ENCODE results near the gene ACTN1.

Gene ACTN1

DNA sequence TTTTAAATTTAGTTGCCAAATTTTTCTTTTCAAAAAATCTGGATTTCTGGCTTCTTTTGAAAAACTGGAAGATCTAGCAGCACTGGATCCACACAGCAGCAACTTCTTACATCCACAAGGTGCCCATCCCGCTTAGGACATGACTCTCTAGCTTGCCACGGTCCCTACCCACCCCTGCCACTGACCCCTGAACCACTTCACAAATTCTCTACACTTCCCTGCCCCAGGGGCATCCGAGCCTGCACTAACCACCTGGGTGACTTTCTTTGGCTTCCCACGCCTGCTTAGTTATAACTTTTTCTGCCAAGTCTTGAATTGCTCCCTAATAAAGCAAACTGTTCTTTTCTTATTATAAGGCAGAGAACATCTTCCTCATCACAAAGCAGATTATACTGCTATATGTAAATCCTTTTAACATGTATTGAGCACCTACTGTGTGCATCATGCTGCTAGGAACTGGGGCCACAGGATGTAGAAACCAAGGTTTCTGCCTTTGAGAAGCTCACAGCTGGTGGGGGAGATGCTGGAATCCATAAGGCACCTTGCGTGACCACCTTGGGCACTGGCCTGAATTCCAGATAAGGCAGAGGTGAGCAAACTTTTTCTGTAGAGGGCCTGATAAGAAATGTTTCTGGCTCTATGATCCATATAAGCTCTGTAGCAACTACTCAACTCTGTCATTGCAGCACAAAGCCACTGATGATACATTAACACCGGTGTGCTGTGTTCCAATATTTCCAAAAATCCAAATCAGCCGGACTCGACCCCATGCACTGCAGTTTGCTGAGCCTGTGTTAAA lies 59.8 kb downstream of the ACTN1 start:
- no peaks in the 10 kb centered on the region for H3F3A ChIP-seq (ENCODE audit: insufficient read depth, low read length)
- no peaks in the 10 kb centered on the region for H3K36me3 ChIP-seq (ENCODE audit: insufficient read depth, low read length)
- H4K20me1 ChIP-seq (ENCODE audit: insufficient read depth, low read length), result no peaks in the 10 kb centered on the region
- no peaks in the 10 kb centered on the region for H3K4me1 ChIP-seq (ENCODE audit: insufficient read depth, low read length, severe bottlenecking)
- no peaks in the 10 kb centered on the region for H3K9me2 ChIP-seq (ENCODE audit: low read depth, low read length)
- H2AFZ ChIP-seq (ENCODE audit: low read length), result no peak overlapping the region
- no peak overlapping the region for H3K4me3 ChIP-seq (ENCODE audit: low read depth, low read length, poor library complexity, severe bottlenecking)
- H3K27ac ChIP-seq (ENCODE audit: low read depth, low read length, poor library complexity, severe bottlenecking), result no peak overlapping the region
- H3K4me2 ChIP-seq (ENCODE audit: low read length), result no peak overlapping the region
- no peak overlapping the region for H3K9ac ChIP-seq (ENCODE audit: low read length)
- H3K9me3 ChIP-seq (ENCODE audit: low read length), result no peaks in the 10 kb centered on the region; the same call in 1 of the 2 replicates
- H3K27me3 ChIP-seq (ENCODE audit: insufficient read depth, low read length), result 0 out of 2 replicates have a peak, but pooled peaks cover 3% of the 10 kb centered on the region
- H3K79me2 ChIP-seq (ENCODE audit: insufficient read depth, low read length), result no peaks in the 10 kb centered on the region
- TF ChIP-seq, protein P1, sequence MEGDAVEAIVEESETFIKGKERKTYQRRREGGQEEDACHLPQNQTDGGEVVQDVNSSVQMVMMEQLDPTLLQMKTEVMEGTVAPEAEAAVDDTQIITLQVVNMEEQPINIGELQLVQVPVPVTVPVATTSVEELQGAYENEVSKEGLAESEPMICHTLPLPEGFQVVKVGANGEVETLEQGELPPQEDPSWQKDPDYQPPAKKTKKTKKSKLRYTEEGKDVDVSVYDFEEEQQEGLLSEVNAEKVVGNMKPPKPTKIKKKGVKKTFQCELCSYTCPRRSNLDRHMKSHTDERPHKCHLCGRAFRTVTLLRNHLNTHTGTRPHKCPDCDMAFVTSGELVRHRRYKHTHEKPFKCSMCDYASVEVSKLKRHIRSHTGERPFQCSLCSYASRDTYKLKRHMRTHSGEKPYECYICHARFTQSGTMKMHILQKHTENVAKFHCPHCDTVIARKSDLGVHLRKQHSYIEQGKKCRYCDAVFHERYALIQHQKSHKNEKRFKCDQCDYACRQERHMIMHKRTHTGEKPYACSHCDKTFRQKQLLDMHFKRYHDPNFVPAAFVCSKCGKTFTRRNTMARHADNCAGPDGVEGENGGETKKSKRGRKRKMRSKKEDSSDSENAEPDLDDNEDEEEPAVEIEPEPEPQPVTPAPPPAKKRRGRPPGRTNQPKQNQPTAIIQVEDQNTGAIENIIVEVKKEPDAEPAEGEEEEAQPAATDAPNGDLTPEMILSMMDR (IDR thresholded peaks at IDR 0.05; ENCODE audit: low read length), result no peak
- no peak for TF ChIP-seq EZH2 (IDR thresholded peaks at IDR 0.05; ENCODE audit: borderline replicate concordance, low read length)

DNA sequence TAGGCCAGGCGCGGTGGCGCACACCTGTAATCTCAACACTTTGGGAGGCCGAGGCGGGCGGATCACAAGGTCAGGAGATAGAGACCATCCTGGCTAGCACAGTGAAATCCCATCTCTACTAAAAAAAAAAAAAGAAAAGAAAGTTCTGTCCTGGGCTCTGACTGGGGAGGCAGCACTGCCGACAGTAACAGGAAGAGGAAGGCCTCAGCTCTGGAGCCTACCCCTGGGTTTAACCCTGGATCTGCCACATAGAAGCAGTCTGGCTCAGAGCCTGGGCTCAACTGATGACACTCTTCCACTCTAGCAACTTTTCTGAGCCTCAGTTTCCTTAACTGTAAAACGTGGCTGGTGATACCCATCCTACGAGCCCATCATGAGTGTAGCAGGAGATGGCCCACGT lies 60.5 kb downstream of the ACTN1 start:
- Histone ChIP-seq H2AFZ (ENCODE audit: low read length) (no peak overlapping the region), H3K36me3 (ENCODE audit: insufficient read depth, low read length) (no peaks in the 10 kb centered on the region), H4K20me1 (ENCODE audit: insufficient read depth, low read length) (no peaks in the 10 kb centered on the region), H3K9me3 (ENCODE audit: low read length) (no peaks in the 10 kb centered on the region; the same call in 1 of the 2 replicates), H3K4me1 (ENCODE audit: insufficient read depth, low read length, severe bottlenecking) (no peaks in the 10 kb centered on the region), H3K4me2 (ENCODE audit: low read length) (no peak overlapping the region), H3K9ac (ENCODE audit: low read length) (no peak overlapping the region), H3K9me2 (ENCODE audit: low read depth, low read length) (no peaks in the 10 kb centered on the region), H3K27ac (ENCODE audit: low read depth, low read length, poor library complexity, severe bottlenecking) (no peak overlapping the region), H3K4me3 (ENCODE audit: low read depth, low read length, poor library complexity, severe bottlenecking) (no peak overlapping the region), H3K27me3 (ENCODE audit: insufficient read depth, low read length) (0 out of 2 replicates have a peak, but pooled peaks cover 3% of the 10 kb centered on the region), H3F3A (ENCODE audit: insufficient read depth, low read length) (no peaks in the 10 kb centered on the region), H3K79me2 (ENCODE audit: insufficient read depth, low read length) (no peaks in the 10 kb centered on the region)
- no peak for TF ChIP-seq EZH2 (IDR thresholded peaks at IDR 0.05; ENCODE audit: borderline replicate concordance, low read length)
- TF ChIP-seq, protein P1 (IDR thresholded peaks at IDR 0.05; ENCODE audit: low read length), result no peak

DNA sequence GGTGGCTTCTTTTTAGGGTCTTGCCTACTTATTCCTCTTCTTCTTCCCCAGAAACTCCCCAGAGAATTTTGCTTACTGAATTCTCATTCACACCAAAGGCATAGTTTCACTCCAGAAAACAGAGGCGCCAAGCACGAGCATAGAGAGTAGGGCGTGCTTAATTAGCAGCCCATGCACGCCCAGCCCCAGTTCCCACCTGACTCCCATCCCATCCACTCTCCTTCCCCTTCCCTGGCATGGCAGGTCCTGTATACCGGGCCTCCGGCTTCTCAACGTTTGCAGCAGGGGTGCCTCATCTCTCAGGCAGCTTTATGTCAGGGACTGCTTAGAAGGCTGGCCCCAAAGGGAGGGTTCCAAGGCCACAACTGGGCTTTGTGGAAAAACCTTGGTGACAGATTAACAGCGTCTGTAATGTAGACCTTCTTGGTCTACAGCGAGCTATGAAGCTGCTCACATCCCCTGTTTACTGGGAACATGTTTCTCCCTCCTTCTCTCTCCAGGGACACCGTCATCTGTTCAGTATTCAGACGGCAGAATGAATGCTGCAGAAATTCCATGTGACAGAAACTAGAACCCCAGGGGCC lies 62.7 kb downstream of the ACTN1 start:
- Histone ChIP-seq H3K4me1 (ENCODE audit: insufficient read depth, low read length, severe bottlenecking) (no peaks in the 10 kb centered on the region), H3K4me2 (ENCODE audit: low read length) (no peak overlapping the region), H4K20me1 (ENCODE audit: insufficient read depth, low read length) (no peaks in the 10 kb centered on the region), H3K27ac (ENCODE audit: low read depth, low read length, poor library complexity, severe bottlenecking) (no peak overlapping the region), H3K36me3 (ENCODE audit: insufficient read depth, low read length) (no peaks in the 10 kb centered on the region), H3K9me2 (ENCODE audit: low read depth, low read length) (no peaks in the 10 kb centered on the region), H2AFZ (ENCODE audit: low read length) (no peak overlapping the region), H3K9ac (ENCODE audit: low read length) (no peak overlapping the region), H3K27me3 (ENCODE audit: insufficient read depth, low read length) (no peaks in the 10 kb centered on the region), H3F3A (ENCODE audit: insufficient read depth, low read length) (no peaks in the 10 kb centered on the region), H3K4me3 (ENCODE audit: low read depth, low read length, poor library complexity, severe bottlenecking) (no peak overlapping the region), H3K79me2 (ENCODE audit: insufficient read depth, low read length) (no peaks in the 10 kb centered on the region), H3K9me3 (ENCODE audit: low read length) (no peaks in the 10 kb centered on the region; the same call in 1 of the 2 replicates)
- no peak for TF ChIP-seq EZH2 (IDR thresholded peaks at IDR 0.05; ENCODE audit: borderline replicate concordance, low read length)
- TF ChIP-seq, protein P1 (IDR thresholded peaks at IDR 0.05; ENCODE audit: low read length), result no peak
